Measurements from ENCODE around the gene SPOP.

Gene SPOP

DNA sequence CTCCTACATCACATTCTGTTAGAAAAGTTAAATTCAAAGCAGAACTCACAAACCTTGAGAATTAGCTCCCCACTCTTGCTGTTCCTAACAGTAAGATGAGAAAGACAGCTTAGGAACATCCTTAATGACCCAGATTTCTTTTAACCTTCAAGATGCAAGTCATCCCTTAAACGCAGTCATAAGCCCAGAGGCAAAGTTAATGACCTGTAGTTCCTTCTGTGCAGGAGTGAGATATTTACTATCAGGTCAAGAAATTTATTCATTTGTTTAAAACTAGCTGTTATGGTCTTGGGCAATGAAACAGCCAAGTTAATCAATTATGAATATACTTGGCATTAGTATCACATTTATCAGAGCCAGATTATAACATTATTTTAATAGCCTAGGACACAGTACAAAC is 65.2 kb downstream of the SPOP start:
- TF ChIP-seq FOXP2 (optimal IDR thresholded peaks at IDR 0.05; ENCODE audit: borderline replicate concordance, extremely low read depth, extremely low read length, insufficient read depth) (no peak), SIN3A (IDR thresholded peaks at IDR 0.05; ENCODE audit: borderline replicate concordance, insufficient read depth, low read length) (no peak), POLR2AphosphoS5 (IDR thresholded peaks at IDR 0.05; ENCODE audit: low read depth, low read length) (no peak), TAF1 (IDR thresholded peaks at IDR 0.05; ENCODE audit: borderline replicate concordance, insufficient read depth, low read length) (no peak)
- TF ChIP-seq, protein P1, sequence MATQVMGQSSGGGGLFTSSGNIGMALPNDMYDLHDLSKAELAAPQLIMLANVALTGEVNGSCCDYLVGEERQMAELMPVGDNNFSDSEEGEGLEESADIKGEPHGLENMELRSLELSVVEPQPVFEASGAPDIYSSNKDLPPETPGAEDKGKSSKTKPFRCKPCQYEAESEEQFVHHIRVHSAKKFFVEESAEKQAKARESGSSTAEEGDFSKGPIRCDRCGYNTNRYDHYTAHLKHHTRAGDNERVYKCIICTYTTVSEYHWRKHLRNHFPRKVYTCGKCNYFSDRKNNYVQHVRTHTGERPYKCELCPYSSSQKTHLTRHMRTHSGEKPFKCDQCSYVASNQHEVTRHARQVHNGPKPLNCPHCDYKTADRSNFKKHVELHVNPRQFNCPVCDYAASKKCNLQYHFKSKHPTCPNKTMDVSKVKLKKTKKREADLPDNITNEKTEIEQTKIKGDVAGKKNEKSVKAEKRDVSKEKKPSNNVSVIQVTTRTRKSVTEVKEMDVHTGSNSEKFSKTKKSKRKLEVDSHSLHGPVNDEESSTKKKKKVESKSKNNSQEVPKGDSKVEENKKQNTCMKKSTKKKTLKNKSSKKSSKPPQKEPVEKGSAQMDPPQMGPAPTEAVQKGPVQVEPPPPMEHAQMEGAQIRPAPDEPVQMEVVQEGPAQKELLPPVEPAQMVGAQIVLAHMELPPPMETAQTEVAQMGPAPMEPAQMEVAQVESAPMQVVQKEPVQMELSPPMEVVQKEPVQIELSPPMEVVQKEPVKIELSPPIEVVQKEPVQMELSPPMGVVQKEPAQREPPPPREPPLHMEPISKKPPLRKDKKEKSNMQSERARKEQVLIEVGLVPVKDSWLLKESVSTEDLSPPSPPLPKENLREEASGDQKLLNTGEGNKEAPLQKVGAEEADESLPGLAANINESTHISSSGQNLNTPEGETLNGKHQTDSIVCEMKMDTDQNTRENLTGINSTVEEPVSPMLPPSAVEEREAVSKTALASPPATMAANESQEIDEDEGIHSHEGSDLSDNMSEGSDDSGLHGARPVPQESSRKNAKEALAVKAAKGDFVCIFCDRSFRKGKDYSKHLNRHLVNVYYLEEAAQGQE (IDR thresholded peaks at IDR 0.05; ENCODE audit: insufficient read depth in 1 of 2, low read depth in 2 of 2, low read length in 2 of 2) = no peak

GRCh38 chr17:49610883-49611584 is 66.9 kb downstream of the SPOP start:
- no peak for TF ChIP-seq FOXP2 (optimal IDR thresholded peaks at IDR 0.05; ENCODE audit: borderline replicate concordance, extremely low read depth, extremely low read length, insufficient read depth)
- TF ChIP-seq, protein P1 (IDR thresholded peaks at IDR 0.05; ENCODE audit: insufficient read depth in 1 of 2, low read depth in 2 of 2, low read length in 2 of 2) = no peak
- TF ChIP-seq POLR2AphosphoS5 (IDR thresholded peaks at IDR 0.05; ENCODE audit: low read depth, low read length) = no peak
- TF ChIP-seq SIN3A (IDR thresholded peaks at IDR 0.05; ENCODE audit: borderline replicate concordance, insufficient read depth, low read length) = no peak
- TF ChIP-seq TAF1 (IDR thresholded peaks at IDR 0.05; ENCODE audit: borderline replicate concordance, insufficient read depth, low read length) = no peak

DNA sequence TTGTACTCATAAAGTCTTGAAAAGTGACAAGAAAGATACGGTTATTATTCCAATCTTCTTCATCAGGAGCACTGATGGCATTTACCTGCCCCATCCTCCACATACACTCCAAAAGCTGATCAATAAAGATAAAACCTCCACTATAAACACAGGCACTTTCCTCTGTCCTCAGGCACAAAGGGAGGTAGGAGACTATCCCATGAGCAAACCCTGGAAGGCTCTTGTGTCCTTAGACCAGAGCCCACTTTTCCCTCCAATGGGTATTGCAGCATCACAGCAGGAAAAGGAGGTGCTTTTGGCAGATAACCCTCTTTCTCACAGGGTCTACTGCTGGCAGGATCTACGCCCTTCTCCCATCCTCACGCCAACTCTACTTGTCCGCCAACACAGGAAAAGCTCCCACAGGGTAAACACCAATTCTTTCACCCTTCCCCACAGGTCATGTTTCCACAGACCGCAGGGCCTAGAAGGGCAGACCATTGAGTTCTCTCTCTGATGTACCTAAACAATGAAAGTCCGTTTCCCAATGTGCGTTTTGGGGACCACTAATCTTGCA is 73.5 kb downstream of the SPOP start:
- TF ChIP-seq SIN3A (IDR thresholded peaks at IDR 0.05; ENCODE audit: borderline replicate concordance, insufficient read depth, low read length) (no peak), FOXP2 (optimal IDR thresholded peaks at IDR 0.05; ENCODE audit: borderline replicate concordance, extremely low read depth, extremely low read length, insufficient read depth) (no peak), POLR2AphosphoS5 (IDR thresholded peaks at IDR 0.05; ENCODE audit: low read depth, low read length) (no peak), TAF1 (IDR thresholded peaks at IDR 0.05; ENCODE audit: borderline replicate concordance, insufficient read depth, low read length) (no peak)
- TF ChIP-seq, protein P1 (IDR thresholded peaks at IDR 0.05; ENCODE audit: insufficient read depth in 1 of 2, low read depth in 2 of 2, low read length in 2 of 2) = no peak

GRCh38 chr17:49603720-49604119 is 74.2 kb downstream of the SPOP start:
- no peak for TF ChIP-seq SIN3A (IDR thresholded peaks at IDR 0.05; ENCODE audit: borderline replicate concordance, insufficient read depth, low read length)
- no peak for TF ChIP-seq POLR2AphosphoS5 (IDR thresholded peaks at IDR 0.05; ENCODE audit: low read depth, low read length)
- TF ChIP-seq, protein P1 (IDR thresholded peaks at IDR 0.05; ENCODE audit: insufficient read depth in 1 of 2, low read depth in 2 of 2, low read length in 2 of 2) = no peak
- TF ChIP-seq FOXP2 (optimal IDR thresholded peaks at IDR 0.05; ENCODE audit: borderline replicate concordance, extremely low read depth, extremely low read length, insufficient read depth) = no peak
- TF ChIP-seq TAF1 (IDR thresholded peaks at IDR 0.05; ENCODE audit: borderline replicate concordance, insufficient read depth, low read length) = no peak
